Inferior parietal cortex (tissue), 1 donor: Measurements from ENCODE around the gene DDAH1.

Experiments used
- DNase-seq: peaks from one replicate; pipeline ENCODE4 v3.0.0-alpha.2; 2016; ENCODE audit errors: extremely low spot score

Gene DDAH1

DNA sequence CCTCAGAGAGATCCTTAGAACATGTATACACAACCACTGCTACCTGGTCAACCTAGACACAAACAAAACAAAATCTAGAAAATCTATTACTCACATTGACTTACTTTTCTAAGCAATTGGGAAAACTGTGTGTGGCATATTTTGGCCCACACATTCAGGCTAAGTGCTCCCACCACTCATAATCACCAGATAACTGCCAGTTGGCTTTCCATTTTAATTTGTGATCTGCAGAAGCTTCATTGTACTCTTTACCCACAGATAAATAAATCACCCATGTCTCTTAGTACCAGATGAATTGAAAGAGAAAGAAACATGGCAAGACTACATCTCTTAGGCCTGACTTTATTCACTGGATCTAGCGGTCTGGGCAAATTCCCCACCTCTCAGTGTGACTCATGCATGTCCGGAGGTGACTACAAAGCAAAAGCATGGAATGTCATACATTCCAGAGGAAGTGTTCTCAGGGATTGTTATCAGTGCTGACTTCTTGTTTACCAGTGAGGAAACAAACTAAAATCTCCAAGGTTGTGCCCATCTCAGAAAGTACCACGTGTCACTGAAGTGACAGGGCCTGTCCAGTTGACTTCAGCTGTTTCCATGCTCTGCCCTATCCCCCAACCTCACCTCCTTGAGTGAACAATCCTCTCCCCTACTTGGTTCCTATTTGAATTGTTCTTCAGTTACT is 136.1 kb downstream of the DDAH1 start:
- DNase-seq: no peak

DNA sequence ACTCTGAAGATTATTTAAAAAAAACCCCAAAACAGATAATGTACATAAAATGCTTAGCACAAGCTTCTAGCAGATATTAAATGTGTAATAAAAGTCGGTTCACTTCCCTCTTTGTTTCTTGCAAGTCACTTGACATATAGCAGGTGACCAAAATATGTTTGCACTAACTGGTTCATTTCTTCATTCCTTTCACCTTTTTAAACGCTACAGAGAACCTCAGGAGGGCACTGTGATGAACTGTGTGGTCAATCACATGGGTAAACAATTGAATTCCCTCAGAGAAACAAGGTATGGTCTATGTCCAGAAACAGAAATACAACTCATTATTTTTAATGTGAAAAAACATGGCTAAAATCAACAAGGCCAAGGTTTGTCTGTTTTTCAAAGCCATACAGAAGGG is 137.2 kb downstream of the DDAH1 start:
- no peak for DNase-seq

- DNase-seq: no peak
Measured at GRCh38 chr1:85326851-85327250, 138.1 kb downstream of the DDAH1 start.

DNA sequence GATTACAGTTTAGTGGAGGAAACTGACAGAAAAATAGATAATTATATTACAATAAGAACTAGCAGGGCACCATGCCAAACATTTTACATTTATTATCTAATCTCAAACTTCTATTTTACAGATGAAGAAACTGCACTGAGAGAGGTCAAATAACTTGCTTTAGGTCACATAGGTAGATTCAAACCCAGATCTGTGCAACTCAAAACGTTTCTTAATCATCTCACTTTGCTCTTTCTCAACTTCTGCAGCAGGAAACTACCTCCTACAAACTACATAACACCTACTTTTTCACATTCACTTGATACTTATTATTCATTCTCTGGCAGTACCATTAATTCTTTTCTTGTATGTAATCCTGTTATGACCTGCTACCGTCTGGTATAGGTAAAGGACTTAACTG is 138.6 kb downstream of the DDAH1 start:
- DNase-seq: no peak

DNA sequence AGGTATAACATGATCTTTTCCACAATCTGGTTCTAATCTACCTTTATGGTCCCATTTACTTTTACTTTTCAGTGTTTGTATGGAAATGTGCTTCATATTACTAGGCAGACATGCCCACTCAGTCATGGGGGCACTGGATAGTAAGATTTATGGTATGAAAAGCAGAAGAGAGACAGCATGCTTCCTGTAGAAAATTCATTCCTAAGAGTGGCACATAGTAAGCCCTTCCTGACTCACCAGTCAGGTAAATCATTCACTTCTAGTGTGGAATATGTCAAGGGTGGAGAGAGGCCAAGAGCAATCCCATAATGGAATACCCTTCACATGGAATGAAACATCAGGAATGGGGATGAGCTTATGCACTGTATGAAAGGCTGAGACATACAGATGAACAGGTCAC is 139.0 kb downstream of the DDAH1 start:
- no peak for DNase-seq

DNA sequence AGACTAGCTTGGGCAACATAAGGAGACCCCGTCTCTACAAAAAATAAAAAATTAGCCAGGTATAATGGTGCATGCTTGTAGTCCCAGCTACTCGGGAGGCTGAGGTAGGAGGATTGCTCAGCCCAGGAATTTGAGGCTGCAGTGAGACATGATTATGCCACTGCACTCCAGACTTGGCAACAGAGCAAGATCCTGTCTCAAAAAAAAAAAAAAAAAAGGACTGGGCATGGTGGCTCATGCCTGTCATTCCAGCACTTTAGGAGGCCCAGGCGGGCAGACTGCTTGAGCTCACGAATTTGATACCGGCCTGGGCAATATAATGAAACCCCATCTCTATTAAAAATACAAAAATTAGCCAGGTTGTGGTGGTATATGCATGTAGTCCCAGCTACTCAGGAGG is 141.2 kb downstream of the DDAH1 start:
- DNase-seq: no peak

DNA sequence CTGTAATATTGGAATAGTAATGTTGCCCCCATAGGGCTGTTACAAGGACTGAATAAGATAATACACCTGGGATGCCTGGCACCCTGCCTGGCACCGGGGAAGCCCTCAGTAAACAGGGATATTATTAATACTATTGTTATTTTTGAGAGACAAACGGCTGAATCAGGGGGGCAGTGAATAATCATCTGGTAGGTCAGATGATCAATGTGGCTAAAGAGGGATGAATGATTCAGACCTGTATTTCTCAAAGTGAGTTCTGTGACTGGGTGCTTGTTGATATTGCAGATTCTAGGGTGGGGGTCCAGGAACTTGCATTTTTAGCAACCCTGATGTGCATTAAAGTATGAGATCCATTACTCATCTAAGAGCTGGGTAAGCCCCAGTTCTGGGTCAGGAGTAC is 142.3 kb downstream of the DDAH1 start:
- DNase-seq: no peak

DNA sequence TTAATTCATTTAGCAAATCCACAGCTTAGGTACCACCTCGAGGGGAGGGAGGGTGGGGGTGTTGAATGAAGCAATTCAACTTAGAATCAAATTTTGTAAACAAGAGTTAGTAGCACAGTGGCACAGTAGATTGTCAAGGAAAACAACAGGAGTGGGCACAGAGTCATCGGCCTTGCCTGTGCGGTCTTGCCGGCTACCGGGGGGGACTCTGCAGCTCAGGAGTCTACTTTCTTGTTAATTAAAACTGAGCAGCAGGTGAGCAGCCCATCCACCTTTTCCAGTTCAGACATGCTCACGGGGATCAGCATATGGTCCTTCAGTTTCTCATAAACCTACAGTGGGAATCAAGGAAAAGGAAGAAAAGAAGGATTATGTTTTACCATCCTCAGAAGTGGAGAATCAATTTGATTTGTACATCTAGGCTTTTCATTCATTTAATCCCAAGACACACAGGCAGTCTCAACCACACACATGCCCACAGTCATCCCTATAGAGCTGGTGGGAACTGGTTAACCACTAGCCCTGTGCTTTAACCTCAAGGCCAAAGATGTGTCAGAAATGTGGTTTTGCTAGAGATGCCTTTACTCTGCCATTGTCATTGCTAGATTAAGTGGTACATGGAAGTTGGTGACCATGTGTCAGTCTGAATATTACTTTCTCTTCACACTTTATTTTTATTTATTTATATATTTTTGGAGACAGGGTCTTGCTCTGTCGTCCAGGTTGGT is 143.6 kb downstream of the DDAH1 start:
- DNase-seq: no peak

GRCh38 chr1:85320371-85321131 is 144.4 kb downstream of the DDAH1 start:
- DNase-seq: no peak

- no peak for DNase-seq
Measured at GRCh38 chr1:85319931-85320330, 145.0 kb downstream of the DDAH1 start.

GRCh38 chr1:85319491-85319890 is 145.5 kb downstream of the DDAH1 start:
- no peak for DNase-seq

DNA sequence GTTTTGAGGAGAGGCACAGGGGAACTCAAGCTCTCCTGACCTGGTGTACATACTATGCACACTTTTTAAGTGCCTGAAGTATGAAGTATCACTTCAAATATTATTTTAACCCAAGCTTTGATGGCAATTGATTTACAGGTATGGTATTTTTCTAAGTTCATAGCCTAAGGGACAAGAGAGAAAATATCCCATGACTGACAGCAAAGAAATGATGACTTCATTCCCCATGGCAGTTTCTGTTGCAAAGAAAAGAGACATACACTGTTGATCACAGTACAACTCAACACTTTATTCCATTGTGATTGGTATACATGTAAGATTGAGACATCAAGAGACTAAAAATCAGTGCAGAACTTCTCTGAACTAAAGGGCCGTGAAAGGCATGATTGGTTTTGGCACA is 146.7 kb downstream of the DDAH1 start:
- DNase-seq: no peak

DNA sequence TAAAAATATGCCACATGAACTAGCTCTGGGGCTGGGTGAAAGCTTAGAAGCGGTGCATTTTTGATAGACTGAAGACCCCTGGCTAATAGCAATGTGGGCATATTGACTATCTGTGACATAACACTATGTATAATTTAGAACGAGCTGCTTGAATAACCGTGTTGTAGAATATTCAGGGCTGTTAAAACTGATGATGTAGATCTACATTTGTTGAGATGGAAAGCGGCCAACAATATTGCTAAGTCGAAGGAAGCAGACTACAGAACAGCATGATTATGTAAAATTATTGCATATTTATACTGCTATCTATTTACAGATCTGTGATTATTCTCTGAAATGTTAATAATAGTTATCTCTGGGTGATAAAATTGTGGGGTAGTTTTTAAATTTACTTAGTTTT is 147.4 kb downstream of the DDAH1 start:
- DNase-seq: no peak

DNA sequence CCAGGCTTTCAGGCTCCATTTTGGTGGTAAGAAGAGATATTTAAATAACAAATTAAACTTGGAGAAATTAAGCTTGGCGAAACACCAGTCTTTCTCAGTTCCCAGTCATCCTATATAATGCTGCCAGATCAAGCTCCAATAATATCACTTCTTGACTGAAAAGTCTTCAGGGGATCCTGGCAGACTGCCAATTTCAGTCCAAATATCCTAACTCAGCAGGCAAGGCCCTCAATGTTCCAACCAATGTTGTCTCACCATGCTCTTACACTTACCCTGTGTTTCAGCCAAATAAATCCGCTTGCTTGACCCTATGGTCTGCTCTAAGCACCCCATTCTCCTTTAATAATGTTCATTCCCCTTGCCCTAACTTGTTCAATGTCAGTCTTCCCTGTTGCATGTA is 148.6 kb downstream of the DDAH1 start:
- DNase-seq: no peak

DNA sequence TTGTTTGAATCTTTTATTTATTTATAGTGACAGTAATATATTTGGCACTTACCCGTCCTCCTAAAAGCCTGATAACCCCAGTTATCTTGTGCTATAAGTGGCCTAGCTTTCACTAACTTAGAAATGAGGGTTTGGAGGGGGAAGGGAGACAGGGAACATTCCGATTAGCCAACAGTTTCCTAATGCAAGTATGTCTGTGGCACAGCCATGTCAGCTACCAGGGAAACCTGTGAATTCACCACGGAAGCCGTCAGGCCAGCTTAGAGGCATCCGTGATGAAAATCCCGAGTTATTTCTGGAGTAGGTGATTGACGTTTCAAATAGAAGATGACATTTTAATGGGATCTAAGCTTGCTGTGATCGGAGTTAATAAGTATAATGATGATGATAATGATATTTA is 149.2 kb downstream of the DDAH1 start:
- no peak for DNase-seq

DNA sequence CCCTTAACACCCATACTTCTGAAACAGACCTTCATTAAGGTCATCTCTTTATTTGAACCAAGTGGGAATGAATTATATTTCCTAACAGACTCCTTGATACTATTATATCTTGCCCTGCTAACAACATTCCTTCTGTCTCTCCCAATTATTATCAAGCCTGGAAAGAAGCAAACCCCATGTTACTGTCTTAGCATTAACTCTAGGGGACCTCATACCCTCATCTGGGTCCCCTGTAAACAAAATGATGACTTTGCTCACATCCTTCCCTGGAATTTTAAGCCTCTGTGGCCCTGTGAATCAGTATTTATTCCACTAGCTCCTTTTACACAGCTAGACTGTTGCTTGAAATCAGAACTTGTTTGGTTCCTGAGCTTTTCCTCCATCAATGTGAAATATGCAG is 150.2 kb downstream of the DDAH1 start:
- DNase-seq: no peak

DNA sequence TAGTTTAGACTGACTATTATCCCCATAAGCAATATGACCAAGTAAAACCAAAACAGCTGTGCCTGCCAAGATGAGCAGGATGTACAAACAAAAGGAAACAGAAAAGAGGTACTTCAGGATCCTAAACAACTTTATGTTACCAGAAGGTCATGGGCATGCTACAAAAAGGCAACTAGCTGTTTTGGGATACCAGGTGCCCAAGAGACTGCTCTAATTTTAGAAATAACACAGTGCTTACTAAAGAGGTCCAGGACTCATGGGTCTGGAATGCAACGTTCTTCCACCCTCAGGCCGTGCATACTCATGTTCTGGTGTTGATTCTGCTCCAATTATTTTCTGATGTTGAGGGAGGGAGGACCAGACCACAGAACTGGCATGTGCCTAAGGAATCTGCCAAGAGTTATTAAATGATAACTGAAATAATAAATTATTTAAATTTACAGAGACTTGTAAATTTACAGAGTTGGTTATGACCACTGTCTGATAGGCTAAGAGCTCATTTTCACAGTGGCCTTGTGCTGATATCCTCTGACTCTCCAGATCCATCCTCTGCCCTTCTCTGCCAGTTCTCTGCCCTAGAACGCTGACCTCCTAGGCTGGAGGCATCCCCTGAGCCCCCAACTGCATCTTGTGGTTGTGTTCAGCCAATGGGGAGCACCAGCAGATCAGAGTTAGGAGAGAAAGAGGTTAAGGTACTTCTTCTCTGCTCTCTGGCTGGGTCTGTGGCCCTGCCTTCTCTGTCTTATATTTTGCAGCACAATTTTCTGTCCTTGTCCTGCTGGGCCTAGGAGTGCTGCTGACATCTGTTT is 150.9 kb downstream of the DDAH1 start:
- DNase-seq: no peak

- no peak for DNase-seq
Measured at GRCh38 chr1:85311818-85312217, 153.1 kb downstream of the DDAH1 start.

DNA sequence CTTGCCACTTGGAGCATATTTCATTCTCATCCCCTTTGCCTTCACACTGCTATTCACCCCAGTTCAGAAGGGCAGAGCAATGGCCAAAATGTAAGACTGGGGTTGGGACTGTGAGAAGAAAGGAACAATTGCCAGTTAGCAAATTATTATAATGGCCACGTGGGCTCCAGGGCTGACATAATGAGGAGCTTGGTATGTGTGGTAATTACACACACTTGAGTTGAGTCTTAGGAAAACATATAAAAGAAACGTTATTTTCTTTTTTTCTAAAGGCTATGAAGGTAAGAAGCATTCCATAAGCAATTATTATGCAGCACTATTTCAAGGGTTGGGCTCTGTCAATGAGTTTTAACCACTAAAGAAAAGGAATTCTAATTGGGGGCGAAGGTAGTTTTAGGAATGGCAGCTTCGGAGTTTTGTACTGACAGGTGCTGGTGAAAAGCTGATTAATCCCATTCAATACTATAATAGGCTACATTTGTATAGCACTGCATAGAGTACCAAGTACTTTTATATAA is 156.1 kb downstream of the DDAH1 start:
- no peak for DNase-seq

DNA sequence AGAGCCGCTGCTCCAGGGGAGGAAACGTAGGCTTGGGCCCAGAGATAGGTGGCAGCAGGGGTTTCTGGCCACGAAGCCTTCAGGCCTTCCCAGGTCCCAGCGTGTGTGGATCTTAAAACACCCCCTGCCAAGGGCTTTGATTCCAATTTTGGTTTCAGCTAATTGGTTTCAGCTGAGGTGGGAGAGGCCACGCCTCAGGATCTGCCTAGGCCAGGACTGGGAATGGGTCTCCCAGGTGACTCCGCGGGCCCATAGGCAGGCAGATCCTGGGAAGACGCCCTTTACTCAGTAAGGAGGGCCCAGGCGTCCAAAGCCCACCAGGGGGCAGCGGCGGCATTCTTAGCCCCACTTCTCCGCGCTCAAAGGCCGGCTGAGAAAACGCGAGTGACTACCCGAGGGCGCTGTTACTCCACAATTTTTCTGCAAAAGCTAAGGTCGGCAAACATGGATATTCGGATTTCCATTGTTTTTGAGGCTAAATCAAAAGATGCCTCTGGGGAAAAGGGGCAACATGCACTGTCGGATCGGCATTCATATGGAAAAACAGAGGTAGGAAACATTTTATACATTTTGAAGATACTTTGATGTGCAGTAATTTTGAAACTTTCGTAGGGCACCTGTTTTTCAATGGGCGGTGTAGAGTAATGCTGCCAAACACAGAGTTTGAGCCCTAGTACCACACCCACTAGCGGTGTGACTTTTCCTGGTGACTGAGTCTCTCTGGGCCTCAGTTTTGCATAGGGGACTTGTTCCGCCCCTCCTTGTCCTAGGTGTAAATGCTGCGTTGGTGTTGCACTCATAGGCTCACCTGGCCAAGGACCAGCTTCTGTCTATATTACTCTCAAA is 156.7 kb downstream of the DDAH1 start:
- DNase-seq: peak; percentile 86

GRCh38 chr1:85306236-85306635 is 158.7 kb downstream of the DDAH1 start:
- no peak for DNase-seq
